Measurements from ENCODE around the gene INPP4B. TPM values are rescaled to one million over a fixed set of nuclear protein-coding genes. Genes with fewer than 3 reads are reported as not detected.

The INPP4B gene
- total RNA-seq, 4 donors from 2014 or later = 38.9 to 48.7 (median 44.2) TPM

DNA sequence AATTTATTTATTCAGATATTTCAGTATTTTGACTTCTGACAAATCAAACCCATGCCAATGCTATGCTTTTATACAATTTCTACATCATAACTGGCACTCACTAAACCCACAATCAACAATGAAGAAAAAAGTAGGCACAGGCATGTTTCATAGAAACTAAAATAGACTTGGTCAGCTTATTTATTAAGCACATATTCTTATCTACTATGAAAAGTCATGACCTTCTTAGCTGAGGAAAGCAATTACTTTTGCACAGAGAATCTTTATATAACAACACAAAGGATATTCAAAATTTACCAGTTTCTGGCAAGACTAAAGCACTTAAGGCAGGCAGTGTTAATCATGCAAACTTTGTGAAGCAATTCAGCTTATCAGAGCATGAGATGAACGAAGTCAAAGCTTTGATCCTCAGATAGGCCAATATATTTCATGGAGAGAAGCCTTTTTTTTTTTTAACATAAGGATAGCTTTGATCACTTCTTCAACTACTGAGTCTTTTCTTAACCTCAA is 490.6 kb downstream of the INPP4B start:
- Histone ChIP-seq H3K27ac (peak overlapping the region in 1 of 4 donors; percentile 4), H3K4me1 (peaks cover 0 to 14% (median 0%) of the 10 kb centered on the region in 4 donors), H3K36me3 (no peaks in the 10 kb centered on the region), H3K9me3 (no peaks in the 10 kb centered on the region), H3K4me3 (no peak overlapping the region), H3K27me3 (no peaks in the 10 kb centered on the region)
- no peak for DNase-seq
- TF ChIP-seq POLR2A (IDR thresholded peaks at IDR 0.05) = no peak
- TF ChIP-seq, protein P1, sequence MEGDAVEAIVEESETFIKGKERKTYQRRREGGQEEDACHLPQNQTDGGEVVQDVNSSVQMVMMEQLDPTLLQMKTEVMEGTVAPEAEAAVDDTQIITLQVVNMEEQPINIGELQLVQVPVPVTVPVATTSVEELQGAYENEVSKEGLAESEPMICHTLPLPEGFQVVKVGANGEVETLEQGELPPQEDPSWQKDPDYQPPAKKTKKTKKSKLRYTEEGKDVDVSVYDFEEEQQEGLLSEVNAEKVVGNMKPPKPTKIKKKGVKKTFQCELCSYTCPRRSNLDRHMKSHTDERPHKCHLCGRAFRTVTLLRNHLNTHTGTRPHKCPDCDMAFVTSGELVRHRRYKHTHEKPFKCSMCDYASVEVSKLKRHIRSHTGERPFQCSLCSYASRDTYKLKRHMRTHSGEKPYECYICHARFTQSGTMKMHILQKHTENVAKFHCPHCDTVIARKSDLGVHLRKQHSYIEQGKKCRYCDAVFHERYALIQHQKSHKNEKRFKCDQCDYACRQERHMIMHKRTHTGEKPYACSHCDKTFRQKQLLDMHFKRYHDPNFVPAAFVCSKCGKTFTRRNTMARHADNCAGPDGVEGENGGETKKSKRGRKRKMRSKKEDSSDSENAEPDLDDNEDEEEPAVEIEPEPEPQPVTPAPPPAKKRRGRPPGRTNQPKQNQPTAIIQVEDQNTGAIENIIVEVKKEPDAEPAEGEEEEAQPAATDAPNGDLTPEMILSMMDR (IDR thresholded peaks at IDR 0.05) = no peak

DNA sequence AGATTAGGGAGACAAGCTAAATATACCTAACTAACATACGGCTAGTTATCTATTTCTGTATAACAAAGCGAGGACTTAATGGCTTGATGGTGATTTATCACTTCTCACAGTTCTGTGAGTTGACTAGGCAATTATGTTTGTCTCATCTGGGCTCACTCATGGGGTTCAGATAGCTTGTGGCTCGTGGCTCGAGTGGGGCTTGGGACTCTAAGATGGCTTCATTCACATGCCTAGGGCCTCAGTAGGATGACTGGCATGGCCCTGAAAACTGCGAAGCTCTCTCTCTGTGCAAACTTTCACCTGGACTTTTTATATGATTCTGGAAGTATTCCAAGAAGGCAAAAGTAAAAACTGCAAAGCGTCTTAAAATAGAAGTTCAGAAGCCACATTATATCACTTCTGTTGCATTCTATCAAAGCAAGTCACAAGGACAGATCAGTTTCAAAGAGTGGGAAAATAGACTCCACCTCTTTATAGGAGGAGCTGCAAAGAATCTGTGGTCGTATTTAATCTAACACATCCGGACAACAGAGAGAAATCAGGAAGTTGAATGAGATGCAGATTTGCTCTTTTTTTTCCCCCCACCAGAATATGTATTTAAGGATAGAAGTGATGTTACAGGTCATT is 491.2 kb downstream of the INPP4B start:
- peak overlapping the region in 2 of 4 donors; percentile 28 to 48 for H3K27ac ChIP-seq
- no peaks in the 10 kb centered on the region for H3K36me3 ChIP-seq
- no peak for DNase-seq
- peaks cover 0 to 14% (median 0%) of the 10 kb centered on the region in 4 donors for H3K4me1 ChIP-seq
- TF ChIP-seq POLR2A (IDR thresholded peaks at IDR 0.05) = no peak
- TF ChIP-seq, protein P1 (IDR thresholded peaks at IDR 0.05) = no peak
- H3K4me3 ChIP-seq = no peak overlapping the region
- H3K9me3 ChIP-seq = no peaks in the 10 kb centered on the region
- no peaks in the 10 kb centered on the region for H3K27me3 ChIP-seq

DNA sequence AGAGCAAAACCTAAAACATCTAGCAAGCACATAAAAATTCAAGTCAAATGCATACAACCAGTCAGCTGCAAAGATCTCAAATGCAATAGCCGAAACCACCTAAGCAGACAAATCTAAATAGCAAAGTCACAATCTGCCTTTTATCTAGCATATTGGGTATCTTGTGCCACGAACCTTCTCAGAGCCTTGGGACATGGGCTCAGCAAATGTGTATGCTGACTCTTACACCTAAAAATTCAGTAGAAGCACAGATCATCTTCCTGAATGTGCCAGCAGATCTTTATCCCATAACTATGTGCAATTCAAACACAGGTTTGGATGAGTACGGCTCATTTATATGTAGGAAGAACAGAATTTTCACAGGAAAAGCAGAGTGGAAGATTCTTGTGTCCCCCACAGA is 492.1 kb downstream of the INPP4B start:
- Histone ChIP-seq H3K27ac (peak overlapping the region in 1 of 4 donors; percentile 27), H3K4me1 (peaks cover 0 to 14% (median 0%) of the 10 kb centered on the region in 4 donors), H3K36me3 (no peaks in the 10 kb centered on the region), H3K9me3 (no peaks in the 10 kb centered on the region), H3K27me3 (no peaks in the 10 kb centered on the region), H3K4me3 (no peak overlapping the region)
- DNase-seq = no peak
- TF ChIP-seq POLR2A (IDR thresholded peaks at IDR 0.05) = no peak
- TF ChIP-seq, protein P1 (IDR thresholded peaks at IDR 0.05) = no peak

DNA sequence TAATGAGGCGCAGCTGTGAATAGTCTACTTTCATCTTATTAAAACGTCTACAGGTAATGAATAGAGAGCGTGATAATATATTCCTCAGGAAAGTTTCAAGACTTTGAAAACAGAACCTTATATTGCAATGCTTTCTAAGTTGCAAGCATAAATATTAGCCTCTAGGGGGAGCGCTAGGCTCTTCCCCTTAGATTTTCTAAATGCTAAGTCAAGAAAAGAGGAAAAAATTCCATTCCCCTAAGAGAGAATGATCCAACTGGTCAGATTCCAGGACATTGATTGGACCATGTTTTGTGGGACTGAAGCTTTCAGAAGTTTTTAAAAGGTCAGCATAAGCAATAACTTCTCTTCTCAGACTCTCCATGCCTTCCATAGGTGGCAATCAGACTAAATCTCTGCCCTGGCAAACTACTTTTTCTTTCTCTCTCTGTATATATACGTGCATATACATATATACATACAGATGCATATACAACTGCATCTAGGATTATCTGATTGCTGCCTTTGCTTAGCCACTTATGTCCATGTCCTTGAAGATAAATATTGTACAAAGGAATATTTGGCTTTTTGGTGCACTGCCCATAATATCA is 492.9 kb downstream of the INPP4B start:
- DNase-seq = no peak
- peaks cover 0 to 20% (median 0%) of the 10 kb centered on the region in 4 donors for H3K4me1 ChIP-seq
- no peak overlapping the region for H3K4me3 ChIP-seq
- no peaks in the 10 kb centered on the region for H3K36me3 ChIP-seq
- TF ChIP-seq, protein P1 (IDR thresholded peaks at IDR 0.05) = peak in 5 of 6 experiments; percentile 55 to 85 (median 80)
- TF ChIP-seq POLR2A (IDR thresholded peaks at IDR 0.05) = no peak
- H3K27me3 ChIP-seq = no peaks in the 10 kb centered on the region
- H3K27ac ChIP-seq = no peak overlapping the region
- no peaks in the 10 kb centered on the region for H3K9me3 ChIP-seq

DNA sequence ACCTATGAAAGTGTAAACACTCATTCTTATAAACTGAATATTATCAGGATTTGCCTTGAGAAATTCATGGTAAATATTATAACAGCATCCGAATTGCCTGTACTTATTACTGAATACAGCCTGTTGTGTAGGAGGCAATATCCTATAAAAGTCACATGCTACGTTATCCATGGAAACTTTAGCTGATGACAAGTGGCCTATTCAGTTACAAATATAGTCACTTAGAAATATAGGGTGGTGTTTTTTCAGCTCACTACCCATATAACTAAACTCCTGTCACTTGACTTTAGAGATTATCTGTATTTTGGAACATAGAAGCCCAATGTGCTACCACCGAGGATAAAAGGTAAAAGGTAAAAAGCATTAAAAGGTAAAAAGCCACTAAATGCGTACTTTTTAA is 493.4 kb downstream of the INPP4B start:
- Histone ChIP-seq H3K27ac (no peak overlapping the region), H3K27me3 (no peaks in the 10 kb centered on the region), H3K9me3 (no peaks in the 10 kb centered on the region), H3K4me3 (no peak overlapping the region), H3K36me3 (no peaks in the 10 kb centered on the region), H3K4me1 (peaks cover 0 to 23% (median 0%) of the 10 kb centered on the region in 4 donors)
- DNase-seq = no peak
- no peak for TF ChIP-seq POLR2A (IDR thresholded peaks at IDR 0.05)
- TF ChIP-seq, protein P1 (IDR thresholded peaks at IDR 0.05) = no peak

Data from Peyer's patch (tissue), 4 donors.